Adrenal gland (tissue), 12 donors: ENCODE results near the gene KIF21B. TPM values are rescaled to one million over a fixed set of nuclear protein-coding genes. Genes with fewer than 3 reads are reported as not detected.
A peak's percentile ranks its signal among the peaks of the same experiment; 100 is the strongest.
"Not testable (repeated sequence)": the region's sequence is repeated elsewhere in the genome, so short reads cannot be mapped to it uniquely, and the experiment has no call there.

ENCODE experiments used
- DNase-seq, 7 donors: peaks; one replicate each; pipeline ENCODE4 v3.0.0-alpha.2; 2019 to 2020
- H3K27ac ChIP-seq, 5 donors: fragments of 200-600 bp; sonication (generic) in 4 of 5; 1 replicate in 3 of 5; 2 replicates in 2 of 5; pipeline versions ENCODE4 v1.5.1 to v1.8.0; 2016 to 2020; ENCODE audit warnings: mild to moderate bottlenecking in 1 of 5
- H3K27me3 ChIP-seq: fragments of 200-600 bp; 2 replicates; pipeline ENCODE4 v1.8.0; 2021
- H3K36me3 ChIP-seq, 2 donors: fragments of 200-600 bp; replicated peaks in 1 of 2; 1 replicate in 1 of 2; 2 replicates in 1 of 2; pipeline versions ENCODE4 v1.5.1 to v1.8.0; 2018 to 2022
- H3K4me1 ChIP-seq, 2 donors: fragments of 200-600 bp; replicated peaks in 1 of 2; 1 replicate in 1 of 2; 2 replicates in 1 of 2; pipeline versions ENCODE4 v1.5.1 to v1.8.0; 2018 to 2021
- H3K4me3 ChIP-seq, 4 donors: fragments of 200-600 bp; sonication (generic) in 3 of 4; one replicate each; pipeline ENCODE4 v1.5.1; 2016 to 2018
- H3K9me3 ChIP-seq, 3 donors: fragments of 200-600 bp; sonication (generic) in 1 of 3; replicated peaks in 1 of 3; 1 replicate in 2 of 3; 2 replicates in 1 of 3; pipeline versions ENCODE4 v1.5.1 to v1.8.0; 2016 to 2021
- POLR2A ChIP-seq, 2 donors: fragments of 450-650 bp; IDR thresholded peaks; one replicate each; pipeline ENCODE4 v1.6.1; 2017; ENCODE audit warnings: antibody characterized with exemption in 2 of 2, mild to moderate bottlenecking in 2 of 2, moderate library complexity in 1 of 2
- WGBS, 4 donors: extraction: QIAGEN DNeasy Blood & Tissue Kit in 2 of 4; methylation state at CpG; one replicate each; pipeline versions ENCODE4 v1.1.5 to v1.1.7; 2013 to 2017; 5-methylcytosine and 5-hydroxymethylcytosine counted together
- intact Hi-C, 2 donors: fragments of 100-400 bp; cut with DNase I; formaldehyde crosslinking; loops; one replicate each; pipeline versions ENCODE4 v1.14.1 to v1.15.0; 2022 to 2023
- polyA plus RNA-seq, 3 donors: library from polyadenylated mRNA; stranded (reverse); fragments of 200-250 nt in 2 of 3; fragments of 350-450 nt in 1 of 3; fragmentation: Illumina TruSeq in 1 of 3; extraction: RNeasy Lipid Tissue Mini Kit (QIAGEN cat#74804) in 1 of 3; gene quantifications; one replicate each; pipeline ENCODE4 v1.2.3, GENCODE V29; 2013 to 2014
- total RNA-seq, 9 donors: library from RNA; depleted of rRNA in 4 of 9; stranded (reverse); fragments of >200 nt in 4 of 9; fragments of 120-200 nt in 1 of 9; fragmentation: NEBNext Ultra II Directional in 1 of 9; extraction: Animal tissue kit (Norgen Biotek cat#: 25700) in 1 of 9; gene quantifications; one replicate each; pipeline versions ENCODE4 v1.1.0 to v1.2.4, GENCODE V29; 2013 to 2023
- TF ChIP-seq, protein P1 (sequence below), 6 experiments: fragments of 450-650 bp in 4 of 6; fragments of 200-600 bp in 2 of 6; sonication (generic) in 1 of 6; IDR thresholded peaks; 1 replicate in 5 of 6; 2 replicates in 1 of 6; pipeline versions ENCODE4 v1.5.1 to v1.8.0; 2016 to 2021; ENCODE audit warnings: antibody characterized with exemption in 6 of 6, mild to moderate bottlenecking in 2 of 6, moderate library complexity in 1 of 6
- donor health status: healthy with polysubstance abuse.
- donor health status: Bipolar disorder and iron deficiency.
- donor health status: DM: yes; HTN: yes; CAD: no.
- donor health status: DM: no; HTN: no; CAD: no.
- donor health status: DM: no; HTN: no; CAD: no.
- donor health status: DM: yes; HTN: yes; CAD: no.

The KIF21B gene
- total and polyA plus RNA-seq, 12 donors, result 0.28 to 2.8 (median 1.3) TPM

DNA sequence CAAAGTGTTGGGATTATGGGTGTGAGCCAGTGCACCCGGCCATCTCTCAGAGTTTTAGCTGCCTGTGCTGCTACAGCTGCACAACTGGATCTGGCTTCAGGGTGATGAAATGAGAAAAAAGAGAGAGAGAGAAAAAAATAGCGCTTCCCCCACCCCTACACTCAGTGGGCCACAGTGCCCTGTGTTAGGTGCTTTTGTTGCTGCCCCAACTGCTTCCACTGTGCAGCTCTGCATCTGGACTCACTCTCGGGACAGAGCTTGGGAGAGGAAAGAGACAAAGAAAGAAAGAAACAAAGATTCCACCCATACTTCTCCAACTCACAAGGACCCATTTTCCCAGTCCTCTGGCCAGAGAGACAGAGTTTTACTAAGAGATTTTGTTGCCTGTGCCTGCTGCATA is 78.4 kb downstream of the KIF21B start:
- TF ChIP-seq, protein P1, sequence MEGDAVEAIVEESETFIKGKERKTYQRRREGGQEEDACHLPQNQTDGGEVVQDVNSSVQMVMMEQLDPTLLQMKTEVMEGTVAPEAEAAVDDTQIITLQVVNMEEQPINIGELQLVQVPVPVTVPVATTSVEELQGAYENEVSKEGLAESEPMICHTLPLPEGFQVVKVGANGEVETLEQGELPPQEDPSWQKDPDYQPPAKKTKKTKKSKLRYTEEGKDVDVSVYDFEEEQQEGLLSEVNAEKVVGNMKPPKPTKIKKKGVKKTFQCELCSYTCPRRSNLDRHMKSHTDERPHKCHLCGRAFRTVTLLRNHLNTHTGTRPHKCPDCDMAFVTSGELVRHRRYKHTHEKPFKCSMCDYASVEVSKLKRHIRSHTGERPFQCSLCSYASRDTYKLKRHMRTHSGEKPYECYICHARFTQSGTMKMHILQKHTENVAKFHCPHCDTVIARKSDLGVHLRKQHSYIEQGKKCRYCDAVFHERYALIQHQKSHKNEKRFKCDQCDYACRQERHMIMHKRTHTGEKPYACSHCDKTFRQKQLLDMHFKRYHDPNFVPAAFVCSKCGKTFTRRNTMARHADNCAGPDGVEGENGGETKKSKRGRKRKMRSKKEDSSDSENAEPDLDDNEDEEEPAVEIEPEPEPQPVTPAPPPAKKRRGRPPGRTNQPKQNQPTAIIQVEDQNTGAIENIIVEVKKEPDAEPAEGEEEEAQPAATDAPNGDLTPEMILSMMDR (IDR thresholded peaks at IDR 0.05), result no peak
- no peak for TF ChIP-seq POLR2A (IDR thresholded peaks at IDR 0.05)
- DNase-seq, result no peak
- H3K4me3 ChIP-seq, result no peak overlapping the region
- H3K9me3 ChIP-seq, result peaks cover 0 to 3% (median 0%) of the 10 kb centered on the region in 3 donors
- H3K4me1 ChIP-seq, result no peaks in the 10 kb centered on the region
- H3K27ac ChIP-seq, result no peak overlapping the region
- WGBS, 4 donors, result 55 to 68% (median 65%) methylated on average over 3 of the region's 3 CpGs
- no peaks in the 10 kb centered on the region for H3K27me3 ChIP-seq
- H3K36me3 ChIP-seq, result no peaks in the 10 kb centered on the region
- intact Hi-C loops, result no loop called here

DNA sequence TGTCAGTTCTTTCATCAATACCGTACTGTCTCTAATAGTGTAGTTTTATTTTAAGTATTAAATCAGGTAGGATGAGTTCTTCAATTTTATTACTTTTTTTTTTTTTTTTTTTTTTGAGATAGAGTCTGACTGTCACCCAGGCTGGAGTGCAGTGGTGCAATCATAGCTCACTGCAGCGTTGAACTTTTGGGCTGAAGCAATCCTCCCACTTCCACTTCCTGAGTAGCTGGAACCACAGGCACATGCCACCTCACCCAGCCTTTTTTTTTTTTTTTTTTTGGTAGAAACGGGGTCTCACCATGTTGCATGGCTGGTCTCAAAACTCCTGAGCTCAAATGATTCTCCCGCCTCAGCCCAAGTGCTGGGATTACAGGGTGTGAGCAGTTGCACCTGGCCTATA is 84.6 kb downstream of the KIF21B start:
- Histone ChIP-seq H3K27ac (no peak overlapping the region), H3K9me3 (peaks cover 0 to 3% (median 0%) of the 10 kb centered on the region in 3 donors), H3K4me3 (no peak overlapping the region), H3K36me3 (no peaks in the 10 kb centered on the region), H3K4me1 (no peaks in the 10 kb centered on the region), H3K27me3 (no peaks in the 10 kb centered on the region)
- TF ChIP-seq, protein P1 (IDR thresholded peaks at IDR 0.05), result no peak
- no peak for TF ChIP-seq POLR2A (IDR thresholded peaks at IDR 0.05)
- intact Hi-C loops, result no loop called here
- 53 to 64% (median 58%) methylated on average over 4 of the region's 4 CpGs for WGBS, 4 donors
- no peak for DNase-seq

DNA sequence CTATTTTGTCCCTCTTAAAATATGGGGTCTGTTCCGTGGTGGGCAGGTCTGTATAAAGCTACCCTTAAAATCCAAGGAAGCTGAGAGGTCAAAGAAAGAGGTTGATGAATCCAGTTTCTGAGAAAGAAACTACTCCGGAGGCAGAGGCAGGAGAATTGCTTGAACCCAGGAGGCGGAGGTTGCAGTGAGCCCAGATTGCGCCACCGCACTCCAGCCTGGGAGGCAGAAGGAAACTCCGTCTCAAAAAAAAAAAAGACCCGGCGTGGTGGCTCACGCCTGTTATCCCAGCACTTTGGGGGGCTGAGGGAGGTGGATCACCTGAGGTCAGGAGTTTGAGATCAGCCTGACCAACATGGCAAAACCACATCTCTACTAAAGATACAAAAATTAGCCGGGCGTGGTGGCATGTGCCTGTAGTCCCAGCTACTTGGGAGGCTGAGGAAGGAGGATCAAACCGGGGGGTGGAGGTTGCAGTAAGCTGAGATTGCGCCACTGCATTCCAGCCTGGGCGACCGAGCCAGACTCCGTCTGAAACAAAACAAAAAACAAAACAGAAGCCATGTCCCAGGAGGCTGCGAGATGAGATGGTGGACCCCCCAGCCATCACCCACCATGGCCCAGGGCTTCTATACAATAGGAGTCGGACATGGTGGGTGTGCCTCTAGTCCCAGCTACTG is 88.1 kb downstream of the KIF21B start:
- H3K4me3 ChIP-seq, H3K9me3 ChIP-seq, H3K4me1 ChIP-seq, intact Hi-C loops, H3K36me3 ChIP-seq, H3K27me3 ChIP-seq, H3K27ac ChIP-seq: not testable (repeated sequence)
- DNase-seq, result peak in 1 of 7 donors; percentile 14
- 87 to 92% (median 88%) methylated on average over 18 of the region's 18 CpGs for WGBS, 4 donors

DNA sequence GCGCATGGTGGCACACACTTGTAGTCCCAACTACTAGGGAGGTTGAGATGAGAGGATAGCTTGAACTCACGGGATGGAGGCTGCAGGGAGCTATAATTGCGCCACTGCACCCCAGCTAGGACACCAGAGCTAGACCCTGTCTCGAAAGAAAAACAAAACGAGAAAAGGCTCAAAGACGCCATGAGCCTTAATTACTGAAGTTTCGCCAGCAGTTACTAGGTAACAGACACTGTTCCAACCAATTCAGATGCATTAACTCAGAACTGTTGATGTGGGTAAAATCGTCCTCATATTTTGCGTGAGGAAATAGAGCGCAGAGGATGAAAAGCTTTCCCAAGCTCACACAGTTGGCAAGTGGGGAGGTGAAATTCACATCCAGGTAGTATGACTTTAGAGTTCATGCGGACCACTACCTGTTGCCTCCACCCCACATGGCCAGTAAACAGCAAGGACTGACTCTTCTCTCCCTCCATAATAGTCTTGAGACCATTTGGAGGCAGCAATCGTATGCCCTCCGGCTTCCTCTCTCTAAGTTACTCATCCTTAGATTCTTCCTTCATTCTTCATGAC is 88.8 kb downstream of the KIF21B start:
- intact Hi-C loops, result no loop called here
- Histone ChIP-seq H3K4me1 (no peaks in the 10 kb centered on the region), H3K4me3 (no peak overlapping the region), H3K36me3 (no peaks in the 10 kb centered on the region), H3K27me3 (no peaks in the 10 kb centered on the region), H3K27ac (no peak overlapping the region), H3K9me3 (no peaks in the 10 kb centered on the region)
- TF ChIP-seq POLR2A (IDR thresholded peaks at IDR 0.05), result no peak
- TF ChIP-seq, protein P1 (IDR thresholded peaks at IDR 0.05), result no peak
- DNase-seq, result peak in 1 of 7 donors; percentile 1
- WGBS, 4 donors, result 83 to 92% (median 89%) methylated on average over 13 of the region's 13 CpGs

DNA sequence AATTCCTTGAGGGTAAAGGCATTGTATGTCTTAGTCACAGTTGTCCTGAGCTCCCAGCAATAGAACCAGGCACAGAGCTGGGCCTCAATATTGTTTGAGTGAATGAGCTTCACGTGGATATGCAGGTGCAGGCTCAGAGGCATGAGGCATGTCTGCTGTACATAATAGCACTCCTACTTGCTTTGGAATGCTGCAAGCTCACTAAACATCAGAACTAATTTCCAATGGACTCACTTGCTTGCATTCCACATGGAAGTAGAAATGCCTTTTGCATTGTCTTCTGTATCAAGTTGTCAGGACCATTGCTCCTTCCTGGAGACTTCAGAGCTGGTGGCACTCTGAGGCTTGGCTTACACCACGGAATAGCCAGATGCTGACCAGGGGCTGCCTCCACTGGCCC is 91.7 kb downstream of the KIF21B start:
- WGBS, 4 donors, result 72 to 94% (median 84%) methylated on average over 2 of the region's 2 CpGs
- Histone ChIP-seq H3K27me3 (no peaks in the 10 kb centered on the region), H3K4me1 (no peaks in the 10 kb centered on the region), H3K36me3 (no peaks in the 10 kb centered on the region), H3K4me3 (no peak overlapping the region), H3K9me3 (no peaks in the 10 kb centered on the region), H3K27ac (no peak overlapping the region)
- DNase-seq, result peak in 1 of 7 donors; percentile 14
- TF ChIP-seq, protein P1 (IDR thresholded peaks at IDR 0.05), result no peak
- no peak for TF ChIP-seq POLR2A (IDR thresholded peaks at IDR 0.05)
- intact Hi-C loops, result no loop called here

DNA sequence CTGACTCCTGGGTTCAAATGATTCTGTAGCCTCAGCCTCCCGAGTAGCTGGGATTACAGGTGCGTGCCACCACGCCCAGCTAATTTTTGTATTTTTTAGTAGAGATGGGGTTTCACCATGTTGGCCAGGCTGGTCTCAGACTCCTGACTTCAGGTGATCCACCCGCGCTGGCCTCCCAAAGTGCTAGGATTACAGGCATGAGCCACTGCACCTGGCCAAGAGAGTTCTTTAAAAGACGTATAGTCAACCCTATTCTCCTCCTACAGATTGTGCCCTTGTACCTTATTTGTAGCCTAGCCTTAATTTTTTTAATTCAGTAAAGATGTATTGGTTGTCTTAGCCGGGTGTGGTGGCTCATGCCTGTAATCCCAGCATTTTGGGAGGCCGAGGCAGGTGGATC is 93.2 kb downstream of the KIF21B start:
- H3K9me3 ChIP-seq, H3K27me3 ChIP-seq, intact Hi-C loops, H3K36me3 ChIP-seq, H3K27ac ChIP-seq, H3K4me1 ChIP-seq, H3K4me3 ChIP-seq: not testable (repeated sequence)
- DNase-seq, result peak in 1 of 7 donors; percentile 14
- WGBS, 4 donors, result 77 to 85% (median 80%) methylated on average over 8 of the region's 8 CpGs
